K562 (cell line): ENCODE data around the gene LMBR1L. TPM values are rescaled to one million over a fixed set of nuclear protein-coding genes. Genes with fewer than 3 reads are reported as not detected.
A peak's percentile ranks its signal among the peaks of the same experiment; 100 is the strongest.

Experiments used
- ATAC-seq: fragments of 200-7000 bp; cut with Tn5 transposase; 3 replicates; pipeline ENCODE4 v1.9.1; 2020; ENCODE audit warnings: moderate library complexity
- BruUV-seq: library from RNA; stranded (reverse); fragments of 400-500 nt; replicated peaks from 2 replicates; lab custom pipeline; 2021; lab: Mats Ljungman, UMichigan
- CTCF ChIA-PET: fragments of 300-600 bp; formaldehyde crosslinking; extraction: SDS; loops from one replicate; lab custom pipeline; 2021; ENCODE audit warnings: low intra/inter-chr PET ratio; lab: Yijun Ruan, JAX
- POLR2A ChIA-PET: fragments of 300-600, 350-650 bp; sonication (Branson Sonifier 250); formaldehyde crosslinking; extraction: SDS; loops from one replicate; lab custom pipeline; 2021; ENCODE audit warnings: antibody characterized with exemption, inconsistent platforms; lab: Yijun Ruan, JAX
- DNase-seq, 4 experiments: peaks; one replicate each; pipeline versions ENCODE4 v3.0.0 to v3.0.0-alpha.2; 2011 to 2018; ENCODE audit warnings: low spot score in 3 of 4, mixed read lengths in 3 of 4; ENCODE audit errors: extremely low read depth in 1 of 4
- FAIRE-seq: peaks from 2 replicates; lab custom pipeline; 2011; peaks lifted over from hg19 to GRCh38; lab: Jason Lieb, UNC
- H2AFZ ChIP-seq: 2 replicates; pipeline ENCODE4 v1.6.0; 2011; ENCODE audit warnings: low read depth, low read length, control low read depth, inconsistent platforms
- H3K27ac ChIP-seq: fragments of 200-600 bp; 3 replicates; pipeline ENCODE4 v1.8.0; 2011; ENCODE audit warnings: low read depth, mild to moderate bottlenecking, control low read depth, inconsistent platforms, low read length, moderate library complexity, mixed read lengths; ENCODE audit errors: extremely low read depth
- H3K27me3 ChIP-seq, 2 experiments: fragments of 300-600 bp in 1 of 2; 2 replicates in 1 of 2; 3 replicates in 1 of 2; pipeline versions ENCODE4 v1.6.0 to v1.8.0; 2011; ENCODE audit warnings: inconsistent platforms in 2 of 2, low read length in 2 of 2, mild to moderate bottlenecking in 1 of 2, mixed read lengths in 1 of 2, moderate library complexity in 1 of 2; ENCODE audit not compliant: control insufficient read depth in 2 of 2, insufficient read depth in 2 of 2
- H3K36me3 ChIP-seq: fragments of 300-600 bp; 3 replicates; pipeline ENCODE4 v1.8.0; 2011; ENCODE audit warnings: mild to moderate bottlenecking, low read length, inconsistent platforms; ENCODE audit not compliant: control insufficient read depth, insufficient read depth
- H3K4me1 ChIP-seq, 2 experiments: fragments of 200-600 bp in 1 of 2; replicated peaks in 1 of 2; 2 replicates in 1 of 2; 3 replicates in 1 of 2; pipeline versions ENCODE4 v1.5.1 to v1.8.0; 2011; ENCODE audit warnings: inconsistent platforms in 2 of 2, low read length in 2 of 2, mild to moderate bottlenecking in 1 of 2, mixed read lengths in 1 of 2, moderate library complexity in 1 of 2; ENCODE audit not compliant: control insufficient read depth in 2 of 2, insufficient read depth in 2 of 2
- H3K4me2 ChIP-seq: 2 replicates; pipeline ENCODE4 v1.6.1; 2011; ENCODE audit warnings: low read length, control low read depth, inconsistent platforms, mixed read lengths; ENCODE audit not compliant: insufficient read depth
- H3K4me3 ChIP-seq: fragments of 200-600 bp; sonication (generic), shearing (Covaris generic); 2 replicates; pipeline ENCODE4 v1.5.1; 2016; ENCODE audit warnings: control low read depth, inconsistent platforms
- H3K79me2 ChIP-seq: fragments of 200-600 bp; 3 replicates; pipeline ENCODE4 v1.8.0; 2011; ENCODE audit warnings: low read length, inconsistent platforms; ENCODE audit not compliant: control insufficient read depth, insufficient read depth
- H3K9ac ChIP-seq, 2 experiments: 2 replicates each; pipeline versions ENCODE4 v1.6.0 to v1.6.1; 2011; ENCODE audit warnings: low read depth in 2 of 2, low read length in 2 of 2, control low read depth in 1 of 2, inconsistent platforms in 1 of 2, mild to moderate bottlenecking in 1 of 2, mixed read lengths in 1 of 2; ENCODE audit not compliant: insufficient read depth in 1 of 2
- H3K9me1 ChIP-seq: one replicate; pipeline ENCODE4 v1.6.0; 2011; ENCODE audit warnings: inconsistent platforms, mild to moderate bottlenecking, low read length, moderate library complexity; ENCODE audit not compliant: control insufficient read depth, insufficient read depth
- H3K9me3 ChIP-seq: replicated peaks from 2 replicates; pipeline ENCODE4 v1.5.1; 2011; ENCODE audit warnings: low read depth, low read length, inconsistent platforms; ENCODE audit not compliant: control insufficient read depth, insufficient read depth
- H4K20me1 ChIP-seq: replicated peaks from 2 replicates; pipeline ENCODE4 v1.6.1; 2011; ENCODE audit warnings: low read length, inconsistent platforms, mixed read lengths; ENCODE audit not compliant: control insufficient read depth, insufficient read depth
- ARID1B ChIP-seq: fragments of 450-650 bp; IDR thresholded peaks from 2 replicates; pipeline ENCODE4 v1.6.1; 2016; ENCODE audit warnings: antibody characterized with exemption, mild to moderate bottlenecking, inconsistent platforms
- ARNT ChIP-seq, 2 experiments: fragments of 450-650 bp; IDR thresholded peaks; 2 replicates each; pipeline ENCODE4 v1.6.1; 2016; ENCODE audit warnings: mild to moderate bottlenecking in 1 of 2
- CBFA2T2 ChIP-seq: fragments of 450-650 bp; conservative IDR thresholded peaks from 2 replicates; pipeline ENCODE4 v1.6.1; 2017; ENCODE audit warnings: mild to moderate bottlenecking
- CBFA2T3 ChIP-seq: fragments of 450-650 bp; IDR thresholded peaks from 2 replicates; pipeline ENCODE4 v1.6.1; 2017
- CEBPB ChIP-seq: fragments of 450-650 bp; IDR thresholded peaks from 2 replicates; pipeline ENCODE4 v1.6.1; 2016; ENCODE audit warnings: missing genetic modification characterization, missing compliant biosample characterization
- FOXK2 ChIP-seq, 2 experiments: fragments of 450-650 bp; IDR thresholded peaks in 1 of 2; conservative IDR thresholded peaks in 1 of 2; 2 replicates each; pipeline ENCODE4 v1.6.1; 2016; ENCODE audit warnings: low read depth in 2 of 2, mild to moderate bottlenecking in 1 of 2
- HLTF ChIP-seq: fragments of 450-650 bp; IDR thresholded peaks from 2 replicates; pipeline ENCODE4 v1.6.1; 2016
- MTA3 ChIP-seq: fragments of 450-650 bp; formaldehyde crosslinking; IDR thresholded peaks from 2 replicates; pipeline ENCODE4 v1.6.1; 2017; ENCODE audit warnings: mild to moderate bottlenecking, borderline replicate concordance
- NFYB ChIP-seq: IDR thresholded peaks from 2 replicates; pipeline ENCODE4 v1.6.1; 2011; ENCODE audit warnings: mild to moderate bottlenecking, moderate library complexity; ENCODE audit not compliant: insufficient read length; ENCODE audit errors: extremely low read depth
- POLR3G ChIP-seq: IDR thresholded peaks from 2 replicates; pipeline ENCODE4 v1.6.1; 2011; ENCODE audit not compliant: insufficient read length, insufficient replicate concordance; ENCODE audit errors: extremely low read depth
- RCOR1 ChIP-seq, 2 experiments: IDR thresholded peaks; 2 replicates each; pipeline ENCODE4 v1.6.1; 2012; ENCODE audit warnings: low read depth in 2 of 2, low read length in 2 of 2, borderline replicate concordance in 1 of 2, improper control_type of control experiment in 1 of 2
- RNF219 ChIP-seq: fragments of 250-450 bp; sonication (Bioruptor Pico); IDR thresholded peaks from 2 replicates; pipeline ENCODE4 v1.5.0; 2022; ENCODE audit warnings: mild to moderate bottlenecking
- TAL1 ChIP-seq: fragments of 450-650 bp; IDR thresholded peaks from 2 replicates; pipeline ENCODE4 v1.6.1; 2016; ENCODE audit warnings: mild to moderate bottlenecking
- TCF3 ChIP-seq: sonication (generic); formaldehyde crosslinking; IDR thresholded peaks from 2 replicates; pipeline ENCODE4 v1.4.0; 2020; ENCODE audit warnings: mild to moderate bottlenecking, missing genetic modification reagents
- USF1 ChIP-seq: sonication (generic); formaldehyde crosslinking; IDR thresholded peaks from 2 replicates; pipeline ENCODE4 v1.9.0; 2022; ENCODE audit warnings: mild to moderate bottlenecking, missing genetic modification reagents
- ZNF655 ChIP-seq: fragments of 250-450 bp; sonication (Bioruptor Pico); IDR thresholded peaks from 2 replicates; pipeline ENCODE4 v1.5.0; 2021
- ZNF766 ChIP-seq: fragments of 200-800 bp; sonication (Bioruptor generic); conservative IDR thresholded peaks from 2 replicates; pipeline ENCODE4 v1.6.1; 2016; ENCODE audit warnings: missing genetic modification characterization, missing compliant biosample characterization
- WGBS: fragments of 100-300 bp; shearing (Covaris generic); methylation state at CpG from one replicate; pipeline ENCODE4 v1.1.6; 2016; ENCODE audit warnings: low coverage, mixed read lengths; ENCODE audit not compliant: insufficient coverage; ENCODE audit errors: missing lambda C conversion rate; 5-methylcytosine and 5-hydroxymethylcytosine counted together
- in situ Hi-C: fragments of 300-500 bp; cut with MboI; formaldehyde crosslinking; loops from 4 replicates; pipeline ENCODE4 v1.15.0; 2018; ENCODE audit warnings: inconsistent platforms, mixed read lengths
- intact Hi-C: fragments of 100-400 bp; cut with micrococcal nuclease; formaldehyde crosslinking; loops from 2 replicates; pipeline ENCODE4 v1.14.2; 2022
- polyA plus RNA-seq, 8 experiments: library from polyadenylated mRNA; depleted of rRNA in 4 of 8; stranded (reverse) in 5 of 8; unstranded in 3 of 8; fragments of >200 nt; fragmentation: Nextera tagmentation in 2 of 8; fragmentation: Illumina TruSeq in 1 of 8; extraction: Ambion mirVana in 2 of 8; extraction: Trizol in 1 of 8; gene quantifications; 2 replicates each; pipeline versions ENCODE4 v1.2.1 to v1.2.3, GENCODE V29; 2011 to 2014; ENCODE audit warnings: inconsistent platforms in 1 of 8, missing spikeins in 1 of 8
- total RNA-seq, 7 experiments: library from RNA; depleted of rRNA in 6 of 7; stranded (reverse); fragments of >200 nt in 6 of 7; fragmentation: Illumina TruSeq in 2 of 7; extraction: Trizol in 2 of 7; gene quantifications; 2 replicates each; pipeline versions ENCODE4 v1.2.1 to v1.2.3, GENCODE V29; 2011 to 2021; ENCODE audit warnings: low replicate concordance in 1 of 7

LMBR1L gene
- total and polyA plus RNA-seq, 9 of the 15 experiments (the other 6 are each of a cell fraction or from before 2014, with no cell fraction given): 2.5 to 57.0 (median 31.1) TPM

GRCh38 chr12:49110464-49111155 lies at the start of gene LMBR1L (continued):
- no peak for TF ChIP-seq ZNF655 (CRISPR knock-in tag)
- TF ChIP-seq NFYB: peak; percentile 93
- TF ChIP-seq, all 486 proteins: peak for 89

- in situ Hi-C loops: no loop called here
These were observed 49.8 kb upstream of the LMBR1L start for GRCh38 chr12:49160399-49160798.

More at GRCh38 chr12:49160399-49160798, 49.8 kb upstream of the LMBR1L start:
- intact Hi-C loops: loop anchor here (2.0 kb wide), 1 partner anchor 28 kb away; the partner anchor contains the start of gene TUBA1A
- peak; percentile 72 for ATAC-seq
- H2AFZ ChIP-seq: peak overlapping the region; percentile 3; the same call in 1 of the 2 replicates
- POLR2A ChIA-PET: interaction anchor here (1.6 to 2.7 kb wide), 2 partner anchors 16 to 29 kb away, joined by 5 to 17 read pairs; partner anchors contain the start of gene TUBA1B
- TF ChIP-seq POLR3G: no peak
- peak; percentile 14; the same call in 1 of the 2 replicates for TF ChIP-seq CBFA2T2
- TF ChIP-seq ZNF766 (CRISPR knock-in tag): no peak
- peak; percentile 39; the same call in 1 of the 2 replicates for TF ChIP-seq TAL1
- TF ChIP-seq MTA3: 0 out of 2 replicates have a peak, but pooled peaks have one; percentile 25
- peak; percentile 52 for TF ChIP-seq CEBPB (tag)
- TF ChIP-seq USF1: 0 out of 2 replicates have a peak, but pooled peaks have one; percentile 31
- peak; percentile 50 for TF ChIP-seq CBFA2T3
- 0 out of 2 replicates have a peak, but pooled peaks have one; percentile 49 for TF ChIP-seq TCF3 (CRISPR knock-in tag)
- peak in 1 of 2 experiments; percentile 33; a peak in 1 of 4 replicates for TF ChIP-seq RCOR1 (IDR thresholded peaks at IDR 0.05; ENCODE audit: borderline replicate concordance in 1 of 2, low read depth in 2 of 2, low read length in 2 of 2)
- no peak for TF ChIP-seq HLTF
- TF ChIP-seq FOXK2 (conservative IDR thresholded peaks at IDR 0.05 in 1 of 2, IDR thresholded peaks at IDR 0.05 in 1 of 2; ENCODE audit: low read depth in 2 of 2): 0 out of 4 replicates have a peak, but pooled peaks of 1 of the 2 experiments have one; percentile 27
- TF ChIP-seq ARNT (IDR thresholded peaks at IDR 0.05): peak in 1 of 2 experiments; percentile 21; a peak in 1 of 4 replicates
- peak; percentile 40; the same call in 1 of the 2 replicates for TF ChIP-seq ARID1B
- TF ChIP-seq RNF219 (CRISPR knock-in tag): no peak
- TF ChIP-seq, all 486 proteins: peak for 11
- H3K27ac ChIP-seq: no peak overlapping the region
- H3K4me1 ChIP-seq: peaks cover 5 to 6% of the 10 kb centered on the region in 2 experiments; a peak in 3 of 5 replicates
- H3K9ac ChIP-seq: peak overlapping the region in 1 of 2 experiments; percentile 79; a peak in 1 of 4 replicates
- H3K79me2 ChIP-seq: no peaks in the 10 kb centered on the region
- no peaks in the 10 kb centered on the region for H4K20me1 ChIP-seq
- H3K4me2 ChIP-seq: peak overlapping the region; percentile 1; the same call in 1 of the 2 replicates
- no TSS peak for BruUV-seq
- H3K36me3 ChIP-seq: no peaks in the 10 kb centered on the region
- no peak overlapping the region for H3K4me3 ChIP-seq
- peak in 2 of 4 experiments; percentile 15 to 65 for DNase-seq
- H3K9me3 ChIP-seq: no peaks in the 10 kb centered on the region
- H3K9me1 ChIP-seq: no peaks in the 10 kb centered on the region
- H3K27me3 ChIP-seq: no peaks in the 10 kb centered on the region
- 20% methylated on average over 2 of the region's 2 CpGs for WGBS
- FAIRE-seq: peak; percentile 72
- CTCF ChIA-PET: no interaction called here
